ENCODE measurements around the gene NUBP2. TPM values are rescaled to one million over a fixed set of nuclear protein-coding genes. Genes with fewer than 3 reads are reported as not detected.

Gene NUBP2
- total and polyA plus RNA-seq, 10 of the 15 experiments (the other 5 are each of a cell fraction or from before 2014, with no cell fraction given), result 1.9 to 129 (median 51.7) TPM

GRCh38 chr16:1766701-1767100 is 16.1 kb upstream of the NUBP2 start:
- POLR2A ChIA-PET, result interaction anchor here (0.5 kb wide), 1 partner anchor 169 kb away, joined by 3 read pairs; no protein-coding TSS in a partner anchor
- H3K4me3 ChIP-seq, result no peak overlapping the region
- peaks cover 12% of the 10 kb centered on the region for H3K79me2 ChIP-seq (ENCODE audit: control insufficient read depth, insufficient read depth, low read length)
- no peak for ATAC-seq
- no peak overlapping the region for H3K27ac ChIP-seq (ENCODE audit: control insufficient read depth, insufficient read depth)
- no peak overlapping the region for H2AFZ ChIP-seq (ENCODE audit: control insufficient read depth, low read depth, low read length)
- TF ChIP-seq RBBP5 (conservative IDR thresholded peaks at IDR 0.05) (no peak), CEBPB (IDR thresholded peaks at IDR 0.05; ENCODE audit: borderline replicate concordance in 1 of 2, low read depth in 2 of 2, low read length in 2 of 2) (no peak), REST (IDR thresholded peaks at IDR 0.05; ENCODE audit: low read depth, low read length) (no peak), IKZF1 (conservative IDR thresholded peaks at IDR 0.05) (no peak), CBX3 (IDR thresholded peaks at IDR 0.05; ENCODE audit: borderline replicate concordance, low read depth) (no peak), POLR2AphosphoS2 (IDR thresholded peaks at IDR 0.05; ENCODE audit: low read depth, low read length) (no peak), TCF12 (IDR thresholded peaks at IDR 0.05; ENCODE audit: low read depth, low read length) (no peak), NR2C1 (IDR thresholded peaks at IDR 0.05) (no peak), HDGF (IDR thresholded peaks at IDR 0.05) (no peak), RCOR1 (conservative IDR thresholded peaks at IDR 0.05; ENCODE audit: low read depth, low read length) (no peak), NKRF (conservative IDR thresholded peaks at IDR 0.05) (no peak), PKNOX1 (IDR thresholded peaks at IDR 0.05) (no peak), STAT3 (IDR thresholded peaks at IDR 0.05; ENCODE audit: low read depth, low read length) (no peak), ZNF217 (IDR thresholded peaks at IDR 0.05) (no peak)
- RAD21 ChIA-PET (ENCODE audit: unreplicated experiment), result no interaction called here
- peaks cover 0 to 27% of the 10 kb centered on the region in 2 experiments; a peak in 3 of 4 replicates for H3K36me3 ChIP-seq (ENCODE audit: control insufficient read depth in 2 of 2, insufficient read depth in 2 of 2, low read length in 1 of 2)
- FAIRE-seq, result no peak
- CTCF ChIA-PET, result no interaction called here
- no TSS peak for BruUV-seq (replicated peaks)
- in situ Hi-C loops (cut with MboI) (no loop called here), intact Hi-C loops (cut with micrococcal nuclease; ENCODE audit: unreplicated experiment) (no loop called here)
- 88% methylated on average over 18 of the region's 18 CpGs for WGBS (ENCODE audit: insufficient coverage, insufficient replicate concordance, low lambda C conversion rate, missing lambda C conversion rate)
- H3K4me1 ChIP-seq (ENCODE audit: control insufficient read depth, insufficient read depth, low read length), result peaks cover 4% of the 10 kb centered on the region
- no peak overlapping the region for H3K4me2 ChIP-seq (ENCODE audit: control insufficient read depth, insufficient read depth)
- H3K9ac ChIP-seq (ENCODE audit: control insufficient read depth, insufficient read depth, low read length), result no peak overlapping the region
- DNase-seq (ENCODE audit: low read depth, low spot score), result no peak
- no peaks in the 10 kb centered on the region for H4K20me1 ChIP-seq (ENCODE audit: control insufficient read depth, insufficient read depth)
- SMC1A ChIA-PET (ENCODE audit: uncharacterized antibody, unreplicated experiment), result no interaction called here
- H3K9me3 ChIP-seq (replicated peaks; ENCODE audit: control insufficient read depth, insufficient read depth, low read length), result no peaks in the 10 kb centered on the region
- H3K27me3 ChIP-seq (replicated peaks in 1 of 2; ENCODE audit: control insufficient read depth in 2 of 2, insufficient read depth in 2 of 2, low read length in 1 of 2), result no peaks in the 10 kb centered on the region
